H9 (cell line): Measurements from ENCODE around the gene YWHAB. TPM values are rescaled to one million over a fixed set of nuclear protein-coding genes. Genes with fewer than 3 reads are reported as not detected.
A peak's percentile ranks its signal among the peaks of the same experiment; 100 is the strongest.

ENCODE experiments used
- DNase-seq: peaks from one replicate; pipeline ENCODE4 v3.0.0-alpha.2; 2017
- H2AFZ ChIP-seq: one replicate; pipeline ENCODE4 v1.6.1; 2013; ENCODE audit warnings: mild to moderate bottlenecking, low read length, control low read depth, moderate library complexity
- H2AK5ac ChIP-seq: 2 replicates; pipeline ENCODE4 v1.6.1; 2013; ENCODE audit warnings: low read length, control low read depth, mixed read lengths; ENCODE audit not compliant: insufficient read length
- H2BK120ac ChIP-seq: one replicate; pipeline ENCODE4 v1.6.1; 2013; ENCODE audit warnings: low read depth, mild to moderate bottlenecking, low read length, control low read depth, inconsistent platforms; ENCODE audit not compliant: poor library complexity, severe bottlenecking
- H2BK12ac ChIP-seq: 2 replicates; pipeline ENCODE4 v1.6.1; 2013; ENCODE audit warnings: low read length, control low read depth, mixed read lengths, low read depth; ENCODE audit not compliant: insufficient read length
- H2BK15ac ChIP-seq: 2 replicates; pipeline ENCODE4 v1.6.1; 2013; ENCODE audit warnings: low read depth, low read length, control low read depth
- H2BK20ac ChIP-seq: one replicate; pipeline ENCODE4 v1.6.1; 2013; ENCODE audit warnings: low read depth, mild to moderate bottlenecking, low read length, control low read depth, inconsistent platforms; ENCODE audit not compliant: poor library complexity, severe bottlenecking
- H2BK5ac ChIP-seq: 2 replicates; pipeline ENCODE4 v1.6.1; 2013; ENCODE audit warnings: low read length, control low read depth, mixed read lengths; ENCODE audit not compliant: insufficient read length
- H3K14ac ChIP-seq: 2 replicates; pipeline ENCODE4 v1.6.1; 2013; ENCODE audit warnings: low read length, control low read depth; ENCODE audit not compliant: insufficient read depth
- H3K18ac ChIP-seq: 2 replicates; pipeline ENCODE4 v1.6.1; 2013; ENCODE audit warnings: low read depth, mild to moderate bottlenecking, mixed read lengths, low read length, control low read depth; ENCODE audit not compliant: insufficient read length
- H3K23ac ChIP-seq: 2 replicates; pipeline ENCODE4 v1.6.1; 2013; ENCODE audit warnings: low read length, control low read depth, mixed read lengths, low read depth; ENCODE audit not compliant: insufficient read length
- H3K23me2 ChIP-seq: 2 replicates; pipeline ENCODE4 v1.6.1; 2013; ENCODE audit warnings: low read depth, mild to moderate bottlenecking, mixed read lengths, low read length, control low read depth; ENCODE audit not compliant: insufficient read length, poor library complexity, severe bottlenecking
- H3K27ac ChIP-seq: 2 replicates; pipeline ENCODE4 v1.5.1; 2013; ENCODE audit warnings: low read length, control low read depth, mixed read lengths, low read depth; ENCODE audit not compliant: insufficient read length
- H3K27me3 ChIP-seq: 2 replicates; pipeline ENCODE4 v1.6.1; 2013; ENCODE audit warnings: low read length, control low read depth, inconsistent platforms; ENCODE audit not compliant: insufficient read depth
- H3K4ac ChIP-seq: 2 replicates; pipeline ENCODE4 v1.6.1; 2013; ENCODE audit warnings: low read depth, mild to moderate bottlenecking, control low read depth, inconsistent platforms, low read length, moderate library complexity
- H3K4me1 ChIP-seq: 2 replicates; pipeline ENCODE4 v1.6.1; 2013; ENCODE audit warnings: low read length, control low read depth, inconsistent platforms; ENCODE audit not compliant: insufficient read depth
- H3K4me2 ChIP-seq: 2 replicates; pipeline ENCODE4 v1.6.1; 2013; ENCODE audit warnings: low read length, control low read depth, mixed read lengths; ENCODE audit not compliant: insufficient read length, insufficient read depth
- H3K56ac ChIP-seq: 2 replicates; pipeline ENCODE4 v1.6.1; 2013; ENCODE audit warnings: low read depth, mild to moderate bottlenecking, mixed read lengths, low read length, control low read depth; ENCODE audit not compliant: insufficient read length
- H3K79me1 ChIP-seq: 2 replicates; pipeline ENCODE4 v1.6.1; 2013; ENCODE audit warnings: low read depth, mild to moderate bottlenecking, moderate library complexity, low read length, control low read depth, inconsistent platforms; ENCODE audit not compliant: insufficient read depth, poor library complexity, severe bottlenecking
- H3K79me2 ChIP-seq: 2 replicates; pipeline ENCODE4 v1.6.1; 2013; ENCODE audit warnings: low read length, control low read depth, inconsistent platforms; ENCODE audit not compliant: insufficient read depth
- H3K9ac ChIP-seq: 2 replicates; pipeline ENCODE4 v1.6.1; 2013; ENCODE audit warnings: low read length, control low read depth, mixed read lengths; ENCODE audit not compliant: insufficient read length; ENCODE audit errors: extremely low read depth
- H3K9me3 ChIP-seq: one replicate; pipeline ENCODE4 v1.6.1; 2013; ENCODE audit warnings: low read depth, low read length, inconsistent platforms; ENCODE audit not compliant: control insufficient read depth
- H3T11ph ChIP-seq: one replicate; pipeline ENCODE4 v1.6.1; 2013; ENCODE audit warnings: mild to moderate bottlenecking, low read length, control low read depth, inconsistent platforms
- H4K20me1 ChIP-seq: one replicate; pipeline ENCODE4 v1.6.1; 2013; ENCODE audit not compliant: control insufficient read depth, insufficient read length, insufficient read depth
- H4K5ac ChIP-seq: 2 replicates; pipeline ENCODE4 v1.6.1; 2013; ENCODE audit warnings: low read depth, mild to moderate bottlenecking, mixed read lengths, low read length, control low read depth; ENCODE audit not compliant: insufficient read length
- H4K8ac ChIP-seq: replicated peaks from 2 replicates; pipeline ENCODE4 v1.6.1; 2013; ENCODE audit warnings: low read length, control low read depth, mixed read lengths, low read depth; ENCODE audit not compliant: insufficient read length
- H4K91ac ChIP-seq: 2 replicates; pipeline ENCODE4 v1.6.1; 2013; ENCODE audit warnings: low read depth, mild to moderate bottlenecking, moderate library complexity, mixed read lengths, low read length, control low read depth; ENCODE audit not compliant: insufficient read length
- H3K27ac Mint-ChIP-seq, 3 experiments: 2 replicates in 2 of 3; 3 replicates in 1 of 3; pipeline ENCODE4 v1.8.0; 2020 to 2021; ENCODE audit warnings: mixed read lengths in 3 of 3, mild to moderate bottlenecking in 1 of 3, moderate library complexity in 1 of 3
- H3K27me3 Mint-ChIP-seq: 2 replicates; pipeline ENCODE4 v1.8.0; 2021; ENCODE audit warnings: low read depth, mild to moderate bottlenecking, moderate library complexity, mixed read lengths
- H3K36me3 Mint-ChIP-seq, 3 experiments: 2 replicates in 2 of 3; 3 replicates in 1 of 3; pipeline ENCODE4 v1.8.0; 2020 to 2021; ENCODE audit warnings: low read depth in 3 of 3, mixed read lengths in 3 of 3; ENCODE audit not compliant: insufficient read depth in 1 of 3
- H3K4me1 Mint-ChIP-seq, 2 experiments: 2 replicates each; pipeline ENCODE4 v1.8.0; 2020; ENCODE audit warnings: mixed read lengths in 2 of 2
- H3K4me3 Mint-ChIP-seq, 2 experiments: 2 replicates in 1 of 2; 3 replicates in 1 of 2; pipeline ENCODE4 v1.8.0; 2020 to 2021; ENCODE audit warnings: mild to moderate bottlenecking in 2 of 2, mixed read lengths in 2 of 2, moderate library complexity in 1 of 2
- H3K9me3 Mint-ChIP-seq, 2 experiments: 2 replicates in 1 of 2; 3 replicates in 1 of 2; pipeline ENCODE4 v1.8.0; 2020; ENCODE audit warnings: mild to moderate bottlenecking in 2 of 2, mixed read lengths in 2 of 2, moderate library complexity in 1 of 2
- CTCF ChIP-seq: fragments of 200-600 bp; sonication (generic); conservative IDR thresholded peaks from 3 replicates; pipeline ENCODE4 v1.8.0; 2021; ENCODE audit warnings: antibody characterized with exemption, mild to moderate bottlenecking
- WGBS: extraction: QIAGEN DNeasy Blood & Tissue Kit; methylation state at CpG from one replicate; pipeline ENCODE4 v1.1.7; 2013; ENCODE audit warnings: missing lambda C conversion rate, low lambda C conversion rate, mixed read lengths; ENCODE audit not compliant: insufficient read length; ENCODE audit errors: extremely low coverage; 5-methylcytosine and 5-hydroxymethylcytosine counted together
- total RNA-seq: library from RNA; stranded (reverse); gene quantifications from 2 replicates; pipeline ENCODE4 v1.2.1, GENCODE V29; 2021

Gene YWHAB
- total RNA-seq, 1 experiment from 2014 or later: 203 TPM

DNA sequence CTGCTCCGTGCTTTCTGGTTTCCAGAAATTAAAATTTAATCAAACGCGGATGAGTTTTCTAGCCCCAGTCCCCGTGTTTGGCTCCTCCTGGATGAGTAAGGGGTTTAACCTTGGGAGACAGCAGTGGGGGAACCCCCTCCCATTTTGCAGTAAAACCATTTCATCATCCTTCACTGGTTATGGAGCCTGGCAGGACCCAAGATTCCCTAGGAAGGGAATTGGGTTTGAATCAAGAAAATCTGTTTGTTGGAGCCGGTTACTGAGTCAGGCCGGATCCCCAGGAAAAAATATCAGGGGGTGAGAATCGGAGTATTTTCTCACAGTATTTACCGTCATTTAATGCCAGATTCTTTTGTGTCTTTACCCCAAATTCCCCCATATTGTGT lies 754 bp downstream of the YWHAB start:
- Histone ChIP-seq H3K9me3 (no peaks in the 10 kb centered on the region), H3K79me2 (peaks cover 43% of the 10 kb centered on the region), H3K9ac (peak overlapping the region; percentile 88), H2BK20ac (no peak overlapping the region), H3K18ac (no peak overlapping the region), H3T11ph (no peak overlapping the region), H3K4me1 (no peaks in the 10 kb centered on the region), H2BK120ac (no peak overlapping the region), H4K20me1 (no peaks in the 10 kb centered on the region), H4K8ac (no peak overlapping the region), H2BK5ac (no peak overlapping the region), H2AFZ (no peak overlapping the region), H4K5ac (no peak overlapping the region), H3K4me2 (peak overlapping the region; percentile 87), H3K27ac (no peak overlapping the region), H3K23ac (no peak overlapping the region), H3K14ac (peak overlapping the region; percentile 24; the same call in 1 of the 2 replicates), H3K79me1 (peaks cover 10% of the 10 kb centered on the region), H4K91ac (no peak overlapping the region), H3K23me2 (peaks cover 9% of the 10 kb centered on the region), H3K56ac (no peak overlapping the region), H2BK15ac (no peak overlapping the region), H3K27me3 (no peaks in the 10 kb centered on the region), H2BK12ac (no peak overlapping the region), H2AK5ac (no peak overlapping the region), H3K4ac (no peak overlapping the region)
- Mint-ChIP-seq H3K4me3 (peak overlapping the region; percentile 97 to 98), H3K4me1 (peaks cover 34 to 37% of the 10 kb centered on the region in 2 experiments), H3K9me3 (no peaks in the 10 kb centered on the region; a peak in 1 of 5 replicates), H3K36me3 (peaks cover 0 to 22% (median 0%) of the 10 kb centered on the region in 3 experiments; a peak in 2 of 7 replicates), H3K27ac (peak overlapping the region; percentile 80 to 97 (median 96); a peak in 6 of 7 replicates), H3K27me3 (no peaks in the 10 kb centered on the region)
- no peak for DNase-seq
- TF ChIP-seq CTCF: 0 out of 3 replicates have a peak, but pooled peaks have one; percentile 4
- WGBS: no CpG with 5 or more reads among the region's 8 CpGs
